Lower leg skin (tissue), 4 donors: ENCODE measurements around the gene RTTN. TPM values are rescaled to one million over a fixed set of nuclear protein-coding genes. Genes with fewer than 3 reads are reported as not detected.

ENCODE experiments used
- DNase-seq, 2 donors: peaks; one replicate each; pipeline ENCODE4 v3.0.0-alpha.2; 2019; ENCODE audit warnings: low spot score in 2 of 2
- H3K4me3 ChIP-seq: fragments of 200-600 bp; sonication (generic); 2 replicates; pipeline ENCODE4 v1.5.1; 2017; ENCODE audit warnings: mild to moderate bottlenecking, low read depth; ENCODE audit not compliant: poor library complexity, severe bottlenecking
- POLR2A ChIP-seq, 2 donors: fragments of 450-650 bp; IDR thresholded peaks; one replicate each; pipeline ENCODE4 v1.6.1; 2016 to 2017; ENCODE audit warnings: antibody characterized with exemption in 2 of 2, mild to moderate bottlenecking in 1 of 2, moderate library complexity in 1 of 2
- WGBS, 2 donors: methylation state at CpG; one replicate each; pipeline ENCODE4 v1.1.5; 2018; 5-methylcytosine and 5-hydroxymethylcytosine counted together
- intact Hi-C: fragments of 100-400 bp; cut with DNase I; formaldehyde crosslinking; loops from one replicate; pipeline ENCODE4 v1.15.0; 2023; ENCODE audit warnings: low total_unique reads
- total RNA-seq, 4 donors: library from RNA; depleted of rRNA; stranded (reverse); fragments of >200 nt; gene quantifications; one replicate each; pipeline ENCODE4 v1.1.0, GENCODE V29; 2016
- TF ChIP-seq, protein P1 (sequence below), 3 donors: fragments of 450-650 bp; IDR thresholded peaks; one replicate each; pipeline ENCODE4 v1.5.1; 2016; ENCODE audit warnings: antibody characterized with exemption in 3 of 3, mild to moderate bottlenecking in 3 of 3, moderate library complexity in 2 of 3

Gene RTTN
- total RNA-seq, 4 donors from 2014 or later = 4.8 to 14.9 (median 7.8) TPM

DNA sequence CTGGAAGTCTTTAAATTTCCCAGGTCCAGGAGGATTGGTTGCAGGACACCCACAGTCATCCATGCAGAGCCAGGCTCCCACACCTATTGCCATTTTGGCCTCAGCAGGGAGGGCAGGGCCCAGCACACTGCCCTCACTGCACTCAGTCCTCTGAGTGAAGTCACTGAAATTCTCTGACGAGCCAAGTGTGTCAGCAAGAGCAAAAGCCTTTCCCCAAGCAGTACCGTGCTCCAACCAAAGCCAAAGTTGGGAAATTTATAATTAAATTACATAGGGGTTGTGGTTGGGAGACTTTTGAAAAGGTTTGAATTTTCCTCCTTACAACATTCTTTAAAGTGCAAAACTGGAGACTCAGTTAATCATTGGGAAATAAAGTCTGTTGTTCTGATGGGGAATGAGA, 159.3 kb downstream of the RTTN start:
- intact Hi-C loops = no loop called here
- no peak for TF ChIP-seq POLR2A (IDR thresholded peaks at IDR 0.05)
- TF ChIP-seq, protein P1, sequence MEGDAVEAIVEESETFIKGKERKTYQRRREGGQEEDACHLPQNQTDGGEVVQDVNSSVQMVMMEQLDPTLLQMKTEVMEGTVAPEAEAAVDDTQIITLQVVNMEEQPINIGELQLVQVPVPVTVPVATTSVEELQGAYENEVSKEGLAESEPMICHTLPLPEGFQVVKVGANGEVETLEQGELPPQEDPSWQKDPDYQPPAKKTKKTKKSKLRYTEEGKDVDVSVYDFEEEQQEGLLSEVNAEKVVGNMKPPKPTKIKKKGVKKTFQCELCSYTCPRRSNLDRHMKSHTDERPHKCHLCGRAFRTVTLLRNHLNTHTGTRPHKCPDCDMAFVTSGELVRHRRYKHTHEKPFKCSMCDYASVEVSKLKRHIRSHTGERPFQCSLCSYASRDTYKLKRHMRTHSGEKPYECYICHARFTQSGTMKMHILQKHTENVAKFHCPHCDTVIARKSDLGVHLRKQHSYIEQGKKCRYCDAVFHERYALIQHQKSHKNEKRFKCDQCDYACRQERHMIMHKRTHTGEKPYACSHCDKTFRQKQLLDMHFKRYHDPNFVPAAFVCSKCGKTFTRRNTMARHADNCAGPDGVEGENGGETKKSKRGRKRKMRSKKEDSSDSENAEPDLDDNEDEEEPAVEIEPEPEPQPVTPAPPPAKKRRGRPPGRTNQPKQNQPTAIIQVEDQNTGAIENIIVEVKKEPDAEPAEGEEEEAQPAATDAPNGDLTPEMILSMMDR (IDR thresholded peaks at IDR 0.05) = no peak
- H3K4me3 ChIP-seq = no peak overlapping the region
- WGBS, 2 donors = 75 to 84% methylated on average over 2 of the region's 2 CpGs
- no peak for DNase-seq

DNA sequence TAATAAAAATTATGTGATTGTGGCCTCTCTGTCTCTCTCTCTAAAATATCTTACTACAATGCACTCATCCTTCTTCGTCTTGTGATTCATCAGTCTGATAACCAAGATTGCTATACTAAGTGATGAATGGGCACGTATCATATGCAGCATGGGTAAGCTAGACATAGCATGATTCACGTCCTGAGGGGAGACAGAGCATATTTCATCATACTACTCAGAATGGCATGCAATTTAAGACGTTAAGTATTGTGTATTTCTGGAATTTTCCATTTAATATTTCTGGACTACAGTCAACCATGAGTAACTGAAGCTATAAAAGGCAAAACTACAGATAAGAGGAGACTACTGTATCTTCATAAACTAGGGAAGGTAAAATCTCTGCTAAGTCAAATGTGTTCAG, 160.9 kb downstream of the RTTN start:
- H3K4me3 ChIP-seq = no peak overlapping the region
- TF ChIP-seq POLR2A (IDR thresholded peaks at IDR 0.05) = no peak
- TF ChIP-seq, protein P1 (IDR thresholded peaks at IDR 0.05) = no peak
- DNase-seq = no peak
- intact Hi-C loops = no loop called here
- WGBS, 2 donors = 35 to 44% methylated on average over 4 of the region's 4 CpGs

DNA sequence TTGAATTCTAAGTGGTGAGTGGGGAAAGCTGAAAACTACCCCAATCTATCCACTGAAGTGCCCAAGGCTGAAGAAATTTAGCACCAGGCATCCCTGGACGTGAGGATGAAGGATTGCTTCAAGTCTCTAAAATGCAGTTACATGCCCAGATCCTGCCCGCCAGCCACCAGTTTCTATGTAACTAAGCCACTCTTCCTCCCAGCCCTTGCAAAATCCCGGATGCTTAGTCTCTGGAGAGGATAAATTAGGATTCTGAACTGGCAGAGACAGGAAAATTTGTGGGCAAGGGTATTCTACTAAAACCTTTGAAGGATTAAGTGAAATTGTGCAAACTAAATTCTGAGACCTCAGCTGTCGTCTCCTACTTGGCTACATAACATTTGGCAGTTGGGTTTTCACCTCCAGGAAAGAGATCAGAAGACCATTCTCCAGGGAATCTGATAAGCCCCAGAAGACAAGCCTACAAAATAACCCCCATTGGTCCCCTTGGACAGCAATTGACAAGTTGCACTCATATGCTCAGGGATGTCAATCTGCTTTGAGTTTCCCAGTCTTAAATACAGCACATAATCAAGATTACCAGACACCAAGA, 163.9 kb downstream of the RTTN start:
- DNase-seq = no peak
- no peak for TF ChIP-seq POLR2A (IDR thresholded peaks at IDR 0.05)
- intact Hi-C loops = no loop called here
- H3K4me3 ChIP-seq = no peak overlapping the region
- WGBS, 2 donors = 85 to 93% methylated on average over 4 of the region's 4 CpGs

DNA sequence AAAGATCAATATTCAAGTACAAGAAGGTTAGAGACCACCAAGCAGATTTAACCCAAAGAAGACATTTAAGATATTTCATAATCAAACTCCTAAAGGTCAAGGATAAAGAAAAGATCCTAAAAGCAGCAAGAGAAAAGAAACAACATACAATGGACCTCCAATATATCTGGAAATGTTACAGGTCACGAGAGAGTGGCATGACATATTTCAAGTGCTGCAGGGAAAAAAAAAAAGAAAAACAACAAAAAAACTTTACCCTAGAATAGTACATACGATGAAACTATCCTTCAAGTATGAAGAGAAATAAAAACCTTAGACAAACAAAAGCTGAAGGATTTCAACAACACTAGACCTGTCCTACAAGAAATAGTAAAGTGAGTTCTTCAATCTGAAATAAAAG, 166.3 kb downstream of the RTTN start:
- H3K4me3 ChIP-seq = no peak overlapping the region
- TF ChIP-seq POLR2A (IDR thresholded peaks at IDR 0.05) = no peak
- TF ChIP-seq, protein P1 (IDR thresholded peaks at IDR 0.05) = no peak
- intact Hi-C loops = no loop called here
- 92 to 94% methylated on average over 2 of the region's 2 CpGs for WGBS, 2 donors
- no peak for DNase-seq

DNA sequence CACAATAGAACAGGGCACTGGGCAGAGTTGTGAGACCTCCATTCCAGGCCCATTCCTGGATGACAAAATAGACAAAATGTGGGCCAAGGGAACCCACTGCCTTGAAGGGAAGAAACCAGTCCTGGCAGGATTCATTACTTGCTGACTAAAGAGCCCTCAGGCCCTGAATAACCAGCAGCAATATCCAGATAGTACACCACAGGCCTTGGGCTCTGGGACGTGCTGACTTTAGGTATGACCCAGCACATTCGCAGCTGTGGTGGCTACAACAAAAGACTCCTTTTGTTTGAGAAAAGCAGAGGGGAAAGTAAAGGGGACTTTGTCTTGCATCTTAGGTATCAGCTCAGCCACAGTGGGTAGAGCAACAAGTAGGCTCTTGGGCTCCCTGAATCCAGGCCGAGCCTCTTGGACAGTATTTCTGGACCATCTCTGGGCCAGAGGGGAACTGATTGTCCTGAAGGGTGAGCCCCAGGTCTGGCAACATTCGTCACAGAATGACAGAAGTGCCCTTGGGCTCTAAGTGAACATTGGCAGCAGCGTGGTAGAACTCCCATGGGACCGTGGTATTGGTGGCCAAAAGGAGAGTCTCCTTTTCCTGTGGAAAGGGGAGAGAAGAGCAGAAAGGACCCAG, 167.9 kb downstream of the RTTN start:
- WGBS, 2 donors = 80 to 90% methylated on average over 6 of the region's 6 CpGs
- H3K4me3 ChIP-seq = no peak overlapping the region
- TF ChIP-seq, protein P1 (IDR thresholded peaks at IDR 0.05) = no peak
- TF ChIP-seq POLR2A (IDR thresholded peaks at IDR 0.05) = no peak
- no peak for DNase-seq
- intact Hi-C loops = no loop called here

DNA sequence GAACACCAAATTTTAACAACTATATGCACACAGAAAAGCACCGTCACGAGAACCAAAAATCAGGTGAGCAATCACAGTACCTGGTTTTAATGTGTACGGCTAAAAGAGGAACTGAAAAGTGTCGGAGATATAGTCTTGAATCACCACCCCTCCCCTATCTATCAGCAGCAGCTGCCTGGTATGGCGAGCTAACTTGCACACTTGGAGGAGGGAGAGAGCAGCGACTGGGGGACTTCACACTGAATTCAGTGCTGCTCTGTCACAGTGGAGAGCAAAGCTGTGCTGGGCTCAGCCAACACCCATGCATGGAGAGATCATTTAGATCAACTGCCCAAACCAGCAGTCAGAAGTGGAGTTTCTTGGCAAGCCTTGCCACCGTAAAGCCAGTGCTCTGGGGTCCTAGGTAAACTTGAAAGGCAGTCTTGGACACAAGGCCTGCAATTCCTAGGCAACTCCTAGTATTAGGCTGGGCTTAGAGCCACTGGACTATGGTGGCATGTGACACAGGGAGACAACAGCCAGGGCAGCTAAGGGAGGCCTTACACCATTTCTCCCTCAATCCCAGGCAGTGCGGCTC, 168.6 kb downstream of the RTTN start:
- H3K4me3 ChIP-seq = no peak overlapping the region
- DNase-seq = no peak
- TF ChIP-seq, protein P1 (IDR thresholded peaks at IDR 0.05) = no peak
- TF ChIP-seq POLR2A (IDR thresholded peaks at IDR 0.05) = no peak
- WGBS, 2 donors = 97% methylated on average over 8 of the region's 8 CpGs
- intact Hi-C loops = no loop called here
